ENCODE data around the gene CAPN1. TPM values are rescaled to one million over a fixed set of nuclear protein-coding genes. Genes with fewer than 3 reads are reported as not detected.

CAPN1 gene
- total and polyA plus RNA-seq, 2 of the 13 experiments (the other 11 are each of a cell fraction or from before 2014, with no cell fraction given), result 57.3 to 82.6 TPM

DNA sequence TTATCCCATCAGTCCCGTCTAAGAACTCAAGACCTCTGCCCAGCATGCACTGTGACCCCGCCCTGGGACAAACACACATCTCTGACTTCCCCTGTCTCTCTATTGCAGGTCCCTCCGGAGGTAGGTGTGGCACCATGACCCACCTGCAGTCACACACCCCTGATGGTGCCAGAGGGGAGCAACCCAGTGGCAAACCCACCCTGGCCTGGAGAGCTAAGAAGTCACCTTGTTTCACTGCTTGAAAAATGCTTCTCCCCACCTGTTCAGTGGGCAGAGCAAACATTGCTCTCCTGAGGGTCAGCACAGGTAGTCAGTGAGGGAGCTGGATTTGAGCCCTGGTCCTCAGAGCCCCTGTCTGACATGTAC lies 23.9 kb downstream of the CAPN1 start (continued):
- TF ChIP-seq, protein P1, sequence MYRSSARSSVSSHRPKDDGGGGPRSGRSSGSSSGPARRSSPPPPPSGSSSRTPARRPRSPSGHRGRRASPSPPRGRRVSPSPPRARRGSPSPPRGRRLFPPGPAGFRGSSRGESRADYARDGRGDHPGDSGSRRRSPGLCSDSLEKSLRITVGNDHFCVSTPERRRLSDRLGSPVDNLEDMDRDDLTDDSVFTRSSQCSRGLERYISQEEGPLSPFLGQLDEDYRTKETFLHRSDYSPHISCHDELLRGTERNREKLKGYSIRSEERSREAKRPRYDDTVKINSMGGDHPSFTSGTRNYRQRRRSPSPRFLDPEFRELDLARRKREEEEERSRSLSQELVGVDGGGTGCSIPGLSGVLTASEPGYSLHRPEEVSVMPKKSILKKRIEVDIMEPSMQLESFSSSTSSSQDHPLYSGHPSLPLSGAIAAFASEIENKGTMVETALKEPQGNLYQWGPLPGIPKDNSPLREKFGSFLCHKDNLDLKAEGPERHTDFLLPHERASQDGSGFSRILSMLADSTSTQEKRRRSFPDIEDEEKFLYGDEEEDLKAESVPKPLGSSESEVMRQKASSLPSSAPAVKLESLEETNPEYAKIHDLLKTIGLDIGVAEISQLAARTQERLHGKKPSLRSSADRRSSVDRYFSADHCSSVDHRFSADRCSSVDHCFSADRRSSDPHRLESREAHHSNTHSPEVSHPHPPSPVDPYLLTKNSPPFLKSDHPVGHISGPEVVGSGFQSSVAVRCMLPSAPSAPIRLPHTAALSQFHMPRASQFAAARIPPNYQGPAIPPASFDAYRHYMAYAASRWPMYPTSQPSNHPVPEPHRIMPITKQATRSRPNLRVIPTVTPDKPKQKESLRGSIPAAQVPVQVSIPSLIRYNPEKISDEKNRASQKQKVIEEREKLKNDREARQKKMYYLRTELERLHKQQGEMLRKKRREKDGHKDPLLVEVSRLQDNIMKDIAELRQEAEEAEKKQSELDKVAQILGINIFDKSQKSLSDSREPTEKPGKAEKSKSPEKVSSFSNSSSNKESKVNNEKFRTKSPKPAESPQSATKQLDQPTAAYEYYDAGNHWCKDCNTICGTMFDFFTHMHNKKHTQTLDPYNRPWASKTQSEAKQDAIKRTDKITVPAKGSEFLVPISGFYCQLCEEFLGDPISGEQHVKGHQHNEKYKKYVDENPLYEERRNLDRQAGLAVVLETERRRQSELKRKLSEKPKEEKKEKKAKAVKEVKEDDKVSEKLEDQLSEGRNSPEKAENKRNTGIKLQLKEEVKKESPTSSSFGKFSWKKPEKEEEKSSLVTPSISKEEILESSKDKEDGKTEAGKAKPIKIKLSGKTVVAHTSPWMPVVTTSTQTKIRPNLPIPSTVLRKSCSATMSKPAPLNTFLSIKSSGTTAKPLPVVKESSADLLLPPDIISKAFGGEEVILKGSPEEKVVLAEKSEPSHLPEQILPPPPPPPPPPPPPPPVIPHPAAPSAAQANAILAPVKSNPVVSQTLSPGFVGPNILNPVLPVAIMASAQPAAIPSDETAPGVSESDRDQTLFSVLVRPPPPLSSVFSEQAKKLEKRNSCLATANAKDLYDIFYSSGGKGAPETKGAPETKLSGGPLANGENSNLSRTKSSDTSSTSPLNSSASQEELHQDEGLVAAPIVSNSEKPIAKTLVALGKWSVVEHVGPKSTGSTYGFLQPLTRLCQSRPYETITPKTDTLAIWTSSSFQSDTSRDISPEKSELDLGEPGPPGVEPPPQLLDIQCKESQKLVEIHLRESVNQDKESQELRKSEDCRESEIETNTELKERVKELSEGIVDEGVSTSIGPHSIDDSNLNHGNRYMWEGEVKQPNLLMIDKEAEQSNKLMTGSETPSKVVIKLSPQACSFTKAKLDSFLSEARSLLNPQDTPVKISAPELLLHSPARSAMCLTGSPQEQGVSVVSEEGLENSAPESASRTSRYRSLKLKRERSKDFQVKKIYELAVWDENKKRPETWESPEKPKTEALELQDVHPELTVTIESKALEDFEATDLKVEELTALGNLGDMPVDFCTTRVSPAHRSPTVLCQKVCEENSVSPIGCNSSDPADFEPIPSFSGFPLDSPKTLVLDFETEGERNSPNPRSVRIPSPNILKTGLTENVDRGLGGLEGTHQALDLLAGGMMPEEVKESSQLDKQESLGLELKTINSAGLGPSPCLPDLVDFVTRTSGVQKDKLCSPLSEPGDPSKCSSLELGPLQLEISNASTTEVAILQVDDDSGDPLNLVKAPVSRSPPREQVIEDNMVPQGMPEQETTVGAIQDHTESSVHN (CRISPR knock-in tag; IDR thresholded peaks at IDR 0.05), result no peak
- no peak for TF ChIP-seq TEAD3 (CRISPR knock-in tag; optimal IDR thresholded peaks at IDR 0.05; ENCODE audit: borderline replicate concordance)
- TF ChIP-seq POLR2AphosphoS5 (IDR thresholded peaks at IDR 0.05; ENCODE audit: low read depth, low read length), result no peak
- no peak for TF ChIP-seq RNF2 (conservative IDR thresholded peaks at IDR 0.05; ENCODE audit: low read depth)

DNA sequence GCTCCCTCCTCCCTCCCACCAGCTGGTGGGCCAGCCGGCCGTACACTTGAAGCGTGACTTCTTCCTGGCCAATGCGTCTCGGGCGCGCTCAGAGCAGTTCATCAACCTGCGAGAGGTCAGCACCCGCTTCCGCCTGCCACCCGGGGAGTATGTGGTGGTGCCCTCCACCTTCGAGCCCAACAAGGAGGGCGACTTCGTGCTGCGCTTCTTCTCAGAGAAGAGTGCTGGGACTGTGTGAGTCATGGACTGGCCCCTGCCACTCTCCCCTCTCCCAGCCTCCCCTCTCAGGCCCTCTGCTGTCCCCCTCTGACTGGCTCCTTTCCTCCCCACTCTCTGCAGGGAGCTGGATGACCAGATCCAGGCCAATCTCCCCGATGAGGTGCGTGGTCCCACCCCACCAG lies 24.7 kb downstream of the CAPN1 start:
- POLR2A ChIA-PET, result no interaction called here
- H3K9me3 ChIP-seq (ENCODE audit: low read length), result no peaks in the 10 kb centered on the region
- CTCF ChIA-PET (ENCODE audit: low intra/inter-chr PET ratio, low total read pairs), result no interaction called here
- no peaks in the 10 kb centered on the region for H3K79me2 ChIP-seq (ENCODE audit: insufficient read depth, low read length)
- no TSS peak for BruUV-seq (replicated peaks)
- no peak for DNase-seq (ENCODE audit: low spot score)
- no peak overlapping the region for H2AFZ ChIP-seq (ENCODE audit: low read length)
- peaks cover 28 to 47% of the 10 kb centered on the region in 2 experiments for H3K36me3 ChIP-seq (replicated peaks in 1 of 2; ENCODE audit: control insufficient read depth in 1 of 2, insufficient read depth in 2 of 2, low read length in 2 of 2)
- TF ChIP-seq ZNF432 (CRISPR knock-in tag; IDR thresholded peaks at IDR 0.05; ENCODE audit: borderline replicate concordance), result no peak
- peak; percentile 67 for TF ChIP-seq AGO2 (optimal IDR thresholded peaks at IDR 0.05; ENCODE audit: low read depth, low read length)
- no peak overlapping the region for H3K4me2 ChIP-seq (ENCODE audit: low read depth, low read length)
- H3K4me1 ChIP-seq (ENCODE audit: insufficient read depth, low read length), result no peaks in the 10 kb centered on the region
- intact Hi-C loops (cut with micrococcal nuclease; ENCODE audit: unreplicated experiment), result no loop called here
- ATAC-seq, result no peak
- H3K27me3 ChIP-seq (ENCODE audit: control insufficient read depth in 1 of 2, insufficient read depth in 2 of 2, low read length in 2 of 2), result no peaks in the 10 kb centered on the region
- no peak overlapping the region for H3K9ac ChIP-seq (ENCODE audit: insufficient read depth, low read depth, low read length)
- 94% methylated on average over 2 of the region's 17 CpGs for WGBS (ENCODE audit: low lambda C conversion rate)
- H3K4me3 ChIP-seq (replicated peaks in 1 of 3; ENCODE audit: insufficient read depth in 1 of 3, low read depth in 2 of 3, low read length in 3 of 3), result no peak overlapping the region
- in situ Hi-C loops (cut with HindIII; ENCODE audit: extremely low pct_ligation_motif_present, low pct_unique_long_range_greater_than_20kb), result no loop called here
- no peak overlapping the region for H3K27ac ChIP-seq (ENCODE audit: extremely low read length, insufficient read depth, low read length)
- FAIRE-seq, result no peak
- H4K20me1 ChIP-seq (ENCODE audit: insufficient read depth, low read length), result no peaks in the 10 kb centered on the region
